C4-2B (cell line): Measurements from ENCODE around the gene PTPRT.

Source experiments
- CTCF ChIP-seq: fragments of 450-650 bp; conservative IDR thresholded peaks from 2 replicates; pipeline ENCODE4 v1.5.1; 2017; ENCODE audit warnings: mild to moderate bottlenecking
- ZFX ChIP-seq: fragments of 450-650 bp; IDR thresholded peaks from 2 replicates; pipeline ENCODE4 v1.6.1; 2017

- TF ChIP-seq CTCF (no peak), ZFX (no peak)
Observed at GRCh38 chr20:43220612-43221011, 30.9 kb upstream of the PTPRT start.
